AG10803 (cell line): ENCODE data around the gene KCNJ6.
"Not testable (repeated sequence)": the region's sequence is repeated elsewhere in the genome, so short reads cannot be mapped to it uniquely, and the experiment has no call there.

Experiments used
- DNase-seq: peaks from one replicate; pipeline ENCODE4 v3.0.0; 2010; ENCODE audit warnings: low read depth
- H3K4me3 ChIP-seq: 2 replicates; pipeline ENCODE4 v1.5.1; 2011; ENCODE audit warnings: mild to moderate bottlenecking, low read length, control low read depth
- TF ChIP-seq, protein P1 (sequence below): conservative IDR thresholded peaks from 2 replicates; pipeline ENCODE4 v1.5.1; 2011; ENCODE audit warnings: mild to moderate bottlenecking, low read length, control low read depth, inconsistent platforms

KCNJ6 gene

GRCh38 chr21:37580666-37581065, 335.6 kb downstream of the KCNJ6 start:
- no peak for DNase-seq
- TF ChIP-seq, protein P1, sequence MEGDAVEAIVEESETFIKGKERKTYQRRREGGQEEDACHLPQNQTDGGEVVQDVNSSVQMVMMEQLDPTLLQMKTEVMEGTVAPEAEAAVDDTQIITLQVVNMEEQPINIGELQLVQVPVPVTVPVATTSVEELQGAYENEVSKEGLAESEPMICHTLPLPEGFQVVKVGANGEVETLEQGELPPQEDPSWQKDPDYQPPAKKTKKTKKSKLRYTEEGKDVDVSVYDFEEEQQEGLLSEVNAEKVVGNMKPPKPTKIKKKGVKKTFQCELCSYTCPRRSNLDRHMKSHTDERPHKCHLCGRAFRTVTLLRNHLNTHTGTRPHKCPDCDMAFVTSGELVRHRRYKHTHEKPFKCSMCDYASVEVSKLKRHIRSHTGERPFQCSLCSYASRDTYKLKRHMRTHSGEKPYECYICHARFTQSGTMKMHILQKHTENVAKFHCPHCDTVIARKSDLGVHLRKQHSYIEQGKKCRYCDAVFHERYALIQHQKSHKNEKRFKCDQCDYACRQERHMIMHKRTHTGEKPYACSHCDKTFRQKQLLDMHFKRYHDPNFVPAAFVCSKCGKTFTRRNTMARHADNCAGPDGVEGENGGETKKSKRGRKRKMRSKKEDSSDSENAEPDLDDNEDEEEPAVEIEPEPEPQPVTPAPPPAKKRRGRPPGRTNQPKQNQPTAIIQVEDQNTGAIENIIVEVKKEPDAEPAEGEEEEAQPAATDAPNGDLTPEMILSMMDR = no peak
- H3K4me3 ChIP-seq = no peak overlapping the region

DNA sequence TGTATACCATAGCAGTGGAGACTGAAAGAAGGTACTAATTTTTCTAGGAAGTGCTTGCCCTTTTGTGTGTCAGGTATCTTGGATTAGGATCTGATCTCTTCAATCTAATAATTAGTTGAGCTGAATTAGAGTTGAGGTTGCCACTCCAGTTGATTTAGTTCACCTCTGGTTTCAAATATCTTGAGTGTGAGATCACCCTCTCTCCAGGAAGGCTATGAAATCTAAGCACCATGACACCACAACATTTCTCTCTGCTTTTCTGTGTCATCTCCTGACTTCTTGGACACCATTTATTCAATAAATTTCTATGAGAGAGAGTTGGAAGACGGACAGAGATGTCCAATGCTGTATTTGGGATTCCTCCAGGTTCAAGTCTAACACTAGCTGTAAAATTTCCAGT, 336.9 kb downstream of the KCNJ6 start:
- H3K4me3 ChIP-seq = no peak overlapping the region
- TF ChIP-seq, protein P1 = no peak
- DNase-seq = no peak

DNA sequence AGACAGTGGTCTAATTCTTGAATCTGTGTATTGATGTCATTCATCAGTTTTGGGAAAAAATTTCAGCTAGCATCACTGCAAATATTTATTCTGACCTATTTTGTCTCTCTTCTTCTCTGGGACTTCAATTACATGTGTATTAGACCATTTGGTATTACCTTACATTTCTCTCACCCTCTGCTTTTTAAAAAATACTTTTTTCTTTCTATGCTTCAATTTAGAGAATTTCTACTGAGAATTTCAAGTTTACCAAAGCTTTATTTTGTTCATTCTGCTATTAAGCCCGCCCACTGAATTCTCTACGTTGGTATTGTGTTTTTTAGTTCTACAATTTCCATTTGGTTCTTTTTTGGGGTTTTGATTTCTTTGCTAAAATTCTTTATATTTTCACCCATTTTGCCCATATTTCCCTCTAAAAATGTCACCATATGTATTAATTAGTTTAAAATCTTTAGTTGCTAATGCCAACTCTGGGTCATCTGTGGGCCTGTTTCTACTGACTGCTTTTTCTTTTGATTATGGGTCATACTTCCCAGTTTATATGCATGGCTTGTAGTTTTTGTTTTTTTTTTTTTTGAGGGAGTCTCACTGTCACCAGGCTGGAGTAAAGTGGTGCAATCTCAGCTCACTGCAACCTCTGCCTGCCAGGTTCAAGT, 337.7 kb downstream of the KCNJ6 start:
- TF ChIP-seq, protein P1 = no peak
- DNase-seq = no peak
- H3K4me3 ChIP-seq = no peak overlapping the region

GRCh38 chr21:37576929-37577328, 339.3 kb downstream of the KCNJ6 start:
- H3K4me3 ChIP-seq, DNase-seq: not testable (repeated sequence)

GRCh38 chr21:37575580-37575979, 340.7 kb downstream of the KCNJ6 start:
- TF ChIP-seq, protein P1 = no peak
- no peak for DNase-seq
- no peak overlapping the region for H3K4me3 ChIP-seq

DNA sequence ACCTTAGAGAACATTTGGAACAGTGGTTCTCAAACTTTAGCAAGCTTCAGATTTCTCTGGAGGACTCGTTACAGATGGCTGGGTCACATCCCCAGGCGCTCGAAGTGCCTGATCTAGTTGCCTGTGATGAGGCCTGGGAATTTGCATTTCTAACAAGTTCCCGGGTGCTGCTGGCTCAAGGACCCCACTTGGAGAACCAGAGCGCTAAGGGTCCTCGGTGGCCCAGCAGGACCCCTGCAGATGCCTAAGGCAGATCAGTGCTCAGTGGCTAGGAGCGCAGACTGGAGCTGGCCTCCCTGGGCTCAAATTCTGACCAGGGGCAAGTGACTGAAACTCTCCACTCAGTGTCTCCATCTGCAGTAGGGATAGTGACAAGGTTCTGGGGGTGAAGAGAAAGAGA, 341.5 kb downstream of the KCNJ6 start:
- no peak overlapping the region for H3K4me3 ChIP-seq
- no peak for DNase-seq

GRCh38 chr21:37574316-37574715, 341.9 kb downstream of the KCNJ6 start:
- DNase-seq = no peak
- H3K4me3 ChIP-seq = no peak overlapping the region
- TF ChIP-seq, protein P1 = no peak

More for the DNA sequence above, 341.5 kb downstream of the KCNJ6 start:
- TF ChIP-seq, protein P1 = no peak
